GM19239 (cell line): ENCODE results near the gene SLC35E3.

Source experiments
- DNase-seq: peaks from one replicate; pipeline ENCODE4 v3.0.0; 2011; ENCODE audit warnings: low spot score; ENCODE audit not compliant: insufficient read length
- FAIRE-seq: peaks from 2 replicates; lab custom pipeline; 2011; peaks lifted over from hg19 to GRCh38; lab: Jason Lieb, UNC

SLC35E3 gene

DNA sequence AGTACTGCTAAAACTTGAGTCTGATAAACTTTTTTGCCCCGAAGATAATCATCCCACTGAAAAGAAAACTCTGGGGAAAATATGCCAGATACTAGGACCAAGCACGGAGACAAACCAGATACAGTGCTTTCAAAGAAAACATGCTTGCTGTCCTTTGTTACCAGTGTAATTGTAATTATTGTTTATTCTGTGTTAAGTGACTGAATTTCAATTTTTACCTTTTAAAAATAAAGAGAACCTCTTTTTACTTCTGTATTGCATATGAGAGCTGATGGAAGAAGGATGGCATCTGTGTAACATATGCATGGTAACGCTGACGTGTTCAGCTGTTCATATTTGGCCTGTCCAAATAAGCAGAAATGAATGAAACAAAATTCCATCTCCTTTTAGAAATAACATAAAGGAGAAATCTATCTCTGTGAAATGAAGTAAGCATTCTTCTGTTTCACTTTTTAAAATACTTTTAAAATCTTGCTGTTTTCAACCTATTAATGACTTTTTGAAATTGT is 22.5 kb downstream of the SLC35E3 start:
- no peak for FAIRE-seq

DNA sequence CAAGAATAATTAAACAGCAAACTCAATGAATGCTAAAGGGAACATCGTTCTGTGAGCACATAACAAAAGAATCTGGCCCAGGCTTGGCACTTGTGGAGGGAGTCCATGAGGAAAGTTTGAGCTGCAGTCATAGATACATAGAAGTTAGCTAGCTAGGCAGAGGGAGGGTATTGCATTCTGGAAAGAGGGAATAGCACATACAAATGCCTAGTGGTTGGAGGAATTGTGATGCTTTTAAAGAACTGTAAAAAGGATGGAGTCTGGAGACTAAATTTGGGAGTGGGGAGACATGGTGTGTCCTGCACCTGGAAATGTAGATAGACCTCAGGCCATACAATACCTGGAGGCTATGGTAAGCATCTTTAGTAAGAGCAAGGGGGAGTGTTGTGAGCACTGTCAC is 24.0 kb downstream of the SLC35E3 start:
- FAIRE-seq, result no peak
- DNase-seq, result no peak

More for the DNA sequence above, 22.5 kb downstream of the SLC35E3 start:
- DNase-seq, result no peak

DNA sequence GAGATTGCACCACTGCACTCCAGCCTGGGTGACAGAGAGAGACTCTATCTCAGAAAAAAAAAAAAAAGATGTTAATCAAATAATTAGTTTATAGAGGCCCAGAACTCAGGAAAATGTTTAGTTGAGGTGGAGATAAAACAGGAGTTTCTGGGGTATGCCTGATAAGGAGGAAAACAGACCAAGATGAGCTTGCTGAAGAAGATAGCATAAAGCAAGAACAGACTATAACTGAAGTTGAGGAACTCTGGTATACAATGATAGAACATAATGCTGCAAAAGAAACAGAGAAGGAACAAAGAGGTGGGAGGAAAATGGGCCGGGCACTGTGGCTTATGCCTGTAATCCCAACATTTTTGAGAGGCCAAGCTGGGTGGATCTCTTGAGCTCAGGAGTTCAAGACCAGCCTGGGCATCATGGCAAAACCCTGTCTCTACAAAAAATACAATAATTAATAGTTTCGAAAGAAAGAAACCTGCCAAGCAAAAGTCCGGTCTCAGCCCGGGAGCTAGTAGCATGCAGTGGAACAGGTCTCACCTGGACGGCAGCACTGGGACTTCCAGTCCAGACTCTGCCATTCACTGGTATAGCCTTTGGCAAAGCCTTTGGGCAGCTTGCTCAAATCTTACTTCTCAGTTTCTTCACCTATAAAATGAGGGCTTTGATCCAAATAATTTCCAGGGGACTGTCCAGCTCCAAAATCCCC is 25.4 kb downstream of the SLC35E3 start:
- FAIRE-seq, result no peak
- DNase-seq, result no peak

DNA sequence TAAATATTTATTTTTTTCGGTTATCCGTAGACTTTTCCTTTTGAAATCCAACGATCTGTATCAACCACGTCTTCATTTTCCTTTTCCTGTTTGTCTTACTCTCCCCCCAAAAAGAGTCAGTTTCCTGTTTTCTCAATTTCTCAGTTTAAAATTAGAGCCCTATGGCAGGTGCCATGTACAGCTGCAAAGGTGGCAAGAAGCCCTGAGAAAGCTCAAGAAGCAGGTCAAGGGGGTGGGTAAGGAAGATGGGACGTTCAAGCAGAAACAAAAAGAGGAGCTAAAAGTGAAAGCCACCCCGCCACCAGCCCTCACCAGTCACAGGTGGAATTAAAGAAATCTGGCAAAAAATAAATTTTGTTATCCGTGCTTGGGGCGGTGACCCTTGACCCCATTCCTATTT is 26.7 kb downstream of the SLC35E3 start:
- FAIRE-seq (peak; percentile 89), DNase-seq (no peak)

DNA sequence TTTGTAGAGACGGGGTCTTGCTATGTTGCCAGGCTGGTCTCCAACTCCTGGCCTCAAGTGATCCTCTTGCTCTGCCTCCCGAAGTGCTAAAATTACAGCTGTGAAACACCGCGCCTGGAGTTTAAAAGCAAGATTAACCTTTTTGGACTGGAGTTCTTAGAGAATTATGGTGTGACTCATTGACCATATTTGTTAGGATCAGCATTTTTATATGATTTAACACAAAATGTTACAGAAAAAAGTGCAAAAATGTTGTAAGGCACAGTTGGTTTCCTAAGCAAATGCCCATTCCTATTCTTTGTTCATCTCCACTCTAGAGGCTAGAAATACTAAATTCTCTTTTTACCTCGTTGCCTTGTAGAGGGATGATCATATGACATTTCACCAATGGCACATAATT is 27.6 kb downstream of the SLC35E3 start:
- no peak for DNase-seq
- no peak for FAIRE-seq

DNA sequence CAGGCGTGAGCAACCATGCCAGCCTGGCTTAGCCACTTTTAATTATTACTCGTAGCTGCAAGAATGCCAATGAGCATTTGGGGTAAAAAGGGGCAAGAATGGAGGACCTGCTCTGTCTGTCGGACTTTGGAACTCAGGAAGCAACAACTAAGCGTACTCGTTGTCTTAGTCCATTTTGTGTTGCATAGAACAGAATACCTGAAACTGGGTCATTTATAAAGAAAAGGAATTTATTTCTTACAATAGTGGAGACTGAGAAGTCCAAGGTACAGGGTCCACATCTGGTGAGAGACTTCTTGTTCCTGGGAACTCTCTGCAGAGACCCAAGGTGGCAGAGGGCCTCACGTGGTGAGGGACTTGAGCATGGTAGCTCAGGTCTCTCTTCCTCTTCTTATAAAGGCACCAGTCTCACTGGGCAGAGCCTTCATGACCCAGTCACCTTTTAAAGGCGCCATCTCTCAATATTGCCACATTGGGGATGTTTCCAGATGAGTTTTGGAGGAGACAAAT is 29.2 kb downstream of the SLC35E3 start:
- FAIRE-seq, result no peak
- DNase-seq, result no peak

DNA sequence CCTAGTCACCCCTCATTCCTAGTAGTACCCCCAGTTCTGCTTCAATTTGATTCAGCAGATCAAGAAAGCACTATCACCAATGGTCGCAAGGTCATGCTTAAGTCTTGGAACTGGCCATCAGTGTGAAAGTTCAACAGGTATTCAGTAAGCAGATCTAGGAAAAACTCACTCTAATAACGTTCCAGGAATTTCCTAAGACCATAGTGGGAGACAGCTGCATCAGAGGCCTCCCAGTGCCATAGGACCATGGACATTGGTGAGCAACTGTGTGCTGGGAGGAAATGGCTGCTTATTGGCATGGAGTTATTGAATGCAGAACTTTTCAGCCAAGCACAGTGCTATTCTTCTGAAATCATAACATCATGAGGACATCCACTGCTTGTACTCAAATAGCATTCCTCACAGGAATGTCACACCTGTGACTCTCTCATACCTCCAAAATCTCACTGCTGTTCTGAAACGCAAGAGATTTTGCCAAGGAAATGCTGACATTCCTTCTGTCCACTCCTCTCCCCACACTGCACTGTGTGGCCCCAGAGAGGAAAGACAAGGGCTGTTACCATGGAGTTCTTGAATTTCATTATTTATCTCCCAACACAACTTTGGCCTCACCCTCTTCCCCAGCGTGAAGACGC is 31.1 kb downstream of the SLC35E3 start:
- DNase-seq, result no peak
- FAIRE-seq, result no peak

DNA sequence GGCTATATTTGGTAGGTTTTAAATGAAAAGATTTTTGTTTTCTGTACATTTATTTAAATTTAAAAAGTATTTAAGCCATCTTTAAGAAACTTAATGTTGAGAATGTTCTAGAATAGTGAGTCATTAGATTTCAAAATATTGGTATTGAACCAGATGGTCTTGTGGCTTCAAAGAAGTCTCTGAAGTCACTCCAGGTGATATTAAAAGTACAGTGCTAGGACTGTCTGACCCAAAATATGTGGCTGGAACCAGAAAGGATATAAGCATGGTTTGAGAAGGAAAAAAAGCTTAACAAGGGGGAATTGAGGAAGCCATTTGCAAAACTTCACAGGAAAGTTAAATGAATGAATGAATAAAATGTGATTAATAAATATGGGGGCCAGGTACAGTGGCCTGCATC is 33.3 kb downstream of the SLC35E3 start:
- FAIRE-seq, result no peak

DNA sequence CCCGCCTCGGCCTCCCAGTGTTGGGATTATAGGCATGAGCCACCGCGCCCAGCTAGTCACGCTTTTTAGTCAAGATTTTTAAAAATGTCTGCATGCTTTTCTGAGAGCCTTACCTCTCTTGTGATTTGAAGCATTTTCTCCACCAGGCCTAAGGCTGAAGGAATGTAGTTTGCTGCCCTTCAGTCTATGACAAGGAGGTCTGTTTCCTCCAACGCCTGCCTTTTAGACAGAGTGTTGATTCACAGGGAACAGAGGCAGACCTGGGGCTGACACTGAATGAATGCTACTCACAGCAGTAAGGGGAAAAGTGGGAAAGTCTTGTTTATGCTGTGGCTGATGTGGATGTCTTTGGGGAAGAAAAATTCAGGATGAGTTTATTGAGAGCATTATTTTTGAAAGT is 34.8 kb downstream of the SLC35E3 start:
- FAIRE-seq (no peak), DNase-seq (no peak)

More for the DNA sequence above, 33.3 kb downstream of the SLC35E3 start:
- no peak for DNase-seq

DNA sequence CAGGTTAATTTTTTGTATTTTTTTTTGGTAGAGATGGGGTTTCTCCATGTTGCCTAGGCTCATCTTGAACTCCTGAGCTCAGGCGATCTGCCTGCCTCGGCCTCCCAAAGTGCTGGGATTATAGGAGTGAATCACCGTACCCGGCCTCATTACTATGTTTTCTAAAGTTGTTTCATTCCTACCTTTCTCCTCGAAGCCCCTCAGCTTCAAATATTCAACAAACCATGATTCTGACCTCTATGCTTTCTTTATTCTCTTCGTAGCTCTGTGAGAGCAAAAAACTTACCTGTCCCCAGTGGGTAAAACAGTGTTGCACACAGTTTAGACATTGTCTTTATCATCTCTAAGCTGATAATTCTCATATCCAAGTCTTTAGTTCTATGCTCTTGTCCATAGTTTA is 35.8 kb downstream of the SLC35E3 start:
- DNase-seq, result no peak
- no peak for FAIRE-seq

DNA sequence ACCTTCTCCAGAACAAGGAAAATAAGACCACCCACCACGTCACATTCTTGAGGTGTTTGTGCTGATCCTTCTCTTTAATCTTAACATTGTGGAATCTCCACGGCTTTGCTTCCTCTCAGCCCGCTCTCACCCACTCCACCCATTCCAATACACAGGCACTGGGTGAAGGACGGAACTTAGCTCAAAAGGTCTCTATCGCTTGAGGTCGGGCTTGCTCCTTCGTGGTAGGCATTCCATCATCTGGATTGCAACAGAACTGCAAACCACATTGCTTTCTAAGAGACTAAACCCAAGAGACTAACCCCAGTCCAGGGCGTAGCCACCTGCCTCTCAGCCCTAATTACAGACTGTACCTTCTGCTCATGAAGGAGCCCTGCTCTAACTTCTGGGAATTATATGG is 38.0 kb downstream of the SLC35E3 start:
- FAIRE-seq (no peak), DNase-seq (no peak)

DNA sequence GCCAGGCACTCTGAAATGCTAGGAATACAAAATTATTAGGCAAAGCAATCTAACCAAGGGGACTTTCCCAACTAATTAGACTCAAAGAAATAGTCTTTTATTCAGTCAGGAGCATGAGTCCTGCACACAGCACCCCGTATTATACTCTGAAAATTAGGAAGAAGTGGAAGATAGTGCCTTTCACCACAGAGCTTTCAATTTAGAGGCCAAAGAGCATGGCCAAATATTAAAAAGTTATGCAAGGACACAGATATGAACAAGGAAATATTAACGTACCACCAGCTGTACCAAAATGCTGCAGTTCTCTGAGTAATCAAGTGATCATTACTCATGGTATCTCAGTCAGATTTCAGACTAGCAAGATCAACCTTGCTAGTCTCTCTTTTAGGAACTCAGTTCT is 39.4 kb downstream of the SLC35E3 start:
- FAIRE-seq, result no peak

DNA sequence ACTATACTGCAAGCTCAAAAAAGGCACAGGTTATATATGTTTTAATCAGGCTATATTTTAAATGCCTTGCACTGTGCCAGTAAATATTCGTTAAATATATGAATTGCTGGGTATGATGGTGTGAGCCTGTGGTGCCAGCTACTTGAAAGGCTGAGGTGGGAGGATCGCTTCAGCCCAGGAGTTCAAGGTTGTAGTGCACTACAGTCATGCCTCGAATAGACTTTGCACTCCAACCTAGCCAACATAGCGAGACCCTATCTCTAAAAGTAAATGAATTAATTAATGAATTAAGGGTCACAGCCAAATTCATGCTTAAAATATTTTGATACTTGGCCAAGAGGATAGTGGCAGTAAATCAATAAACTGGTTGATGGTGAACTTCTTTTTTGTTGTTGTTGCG is 39.8 kb downstream of the SLC35E3 start:
- DNase-seq (no peak), FAIRE-seq (no peak)

More for the DNA sequence above, 39.4 kb downstream of the SLC35E3 start:
- DNase-seq, result no peak

DNA sequence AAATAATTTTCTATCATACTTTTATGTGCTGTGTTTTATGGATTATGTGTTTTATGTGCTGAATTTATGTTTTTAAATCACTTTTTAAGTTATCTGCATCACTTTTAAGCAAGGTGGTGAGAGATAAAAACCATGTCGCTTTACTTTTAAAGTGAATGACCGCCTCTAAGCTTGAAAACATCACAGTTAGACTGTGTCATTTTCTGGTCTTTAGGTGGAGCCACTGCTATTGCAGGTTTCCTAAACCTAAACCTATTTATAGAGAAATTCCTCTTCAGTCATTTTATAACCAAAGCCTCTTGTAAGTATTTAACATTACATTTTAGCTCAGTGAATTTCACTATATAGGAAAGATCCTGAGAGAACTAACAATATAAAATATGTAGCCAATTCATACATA is 41.0 kb downstream of the SLC35E3 start:
- no peak for DNase-seq
- FAIRE-seq, result no peak

DNA sequence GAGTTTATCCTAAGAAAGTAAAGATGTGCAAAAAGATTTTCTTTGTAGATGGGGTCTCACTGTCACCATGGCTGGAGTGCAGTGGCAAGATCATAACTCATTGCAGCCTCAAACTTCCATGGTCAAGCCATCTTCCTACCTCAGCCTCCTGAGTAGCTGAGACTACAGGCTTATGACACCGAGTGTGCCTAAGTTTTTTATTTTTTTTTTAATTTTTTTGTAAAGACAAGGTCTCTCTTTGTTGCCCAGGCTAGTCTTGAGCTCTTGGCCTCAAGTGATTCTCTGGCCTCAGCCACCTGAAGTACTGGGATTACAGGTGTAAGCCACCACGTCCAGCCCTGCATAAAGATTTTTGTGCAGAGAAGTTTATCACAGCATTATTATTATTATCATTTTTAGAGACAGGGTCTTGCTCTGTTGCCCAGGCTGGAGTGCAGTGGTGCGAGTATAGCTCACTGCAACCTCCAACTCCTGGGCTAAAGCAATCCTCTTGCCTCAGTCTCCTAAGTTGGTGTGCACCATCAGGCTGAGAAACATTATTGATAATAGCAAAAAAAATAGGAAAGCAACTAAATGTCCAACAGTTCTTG is 42.7 kb downstream of the SLC35E3 start:
- no peak for DNase-seq
- no peak for FAIRE-seq

DNA sequence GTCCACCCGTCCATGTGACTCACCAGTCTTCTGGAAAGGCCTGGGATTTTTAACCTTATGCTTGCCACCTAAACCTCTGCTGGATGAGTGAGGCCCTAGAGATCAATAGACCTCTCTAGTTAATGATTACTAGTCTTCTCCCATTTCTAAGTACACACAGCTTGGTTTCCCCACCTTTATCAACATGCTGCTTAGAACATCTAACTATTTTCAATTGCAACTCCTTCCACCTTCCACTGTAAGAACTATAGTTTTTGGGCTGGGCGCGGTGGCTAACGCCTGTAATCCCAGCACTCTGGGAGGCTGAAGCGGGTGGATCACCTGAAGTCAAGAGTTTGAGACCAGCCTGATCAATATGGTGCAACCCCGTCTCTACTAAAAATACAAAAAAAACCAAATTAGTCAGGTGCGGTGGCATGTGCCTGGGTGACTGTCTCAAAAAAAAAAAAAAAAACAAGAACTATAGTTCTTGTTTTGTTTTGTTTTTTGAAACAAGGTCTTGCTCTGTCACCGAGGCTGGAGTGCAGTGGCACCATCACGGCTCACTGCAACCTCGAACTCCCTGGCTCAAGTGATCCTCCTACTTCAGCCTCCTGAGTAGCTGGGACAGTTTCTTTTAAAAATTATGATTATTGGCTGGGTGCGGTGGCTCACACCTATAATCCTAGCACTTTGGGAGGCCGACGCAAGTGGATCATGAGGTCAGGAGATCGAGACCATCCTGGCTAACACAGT is 43.3 kb downstream of the SLC35E3 start:
- FAIRE-seq (no peak), DNase-seq (no peak)

DNA sequence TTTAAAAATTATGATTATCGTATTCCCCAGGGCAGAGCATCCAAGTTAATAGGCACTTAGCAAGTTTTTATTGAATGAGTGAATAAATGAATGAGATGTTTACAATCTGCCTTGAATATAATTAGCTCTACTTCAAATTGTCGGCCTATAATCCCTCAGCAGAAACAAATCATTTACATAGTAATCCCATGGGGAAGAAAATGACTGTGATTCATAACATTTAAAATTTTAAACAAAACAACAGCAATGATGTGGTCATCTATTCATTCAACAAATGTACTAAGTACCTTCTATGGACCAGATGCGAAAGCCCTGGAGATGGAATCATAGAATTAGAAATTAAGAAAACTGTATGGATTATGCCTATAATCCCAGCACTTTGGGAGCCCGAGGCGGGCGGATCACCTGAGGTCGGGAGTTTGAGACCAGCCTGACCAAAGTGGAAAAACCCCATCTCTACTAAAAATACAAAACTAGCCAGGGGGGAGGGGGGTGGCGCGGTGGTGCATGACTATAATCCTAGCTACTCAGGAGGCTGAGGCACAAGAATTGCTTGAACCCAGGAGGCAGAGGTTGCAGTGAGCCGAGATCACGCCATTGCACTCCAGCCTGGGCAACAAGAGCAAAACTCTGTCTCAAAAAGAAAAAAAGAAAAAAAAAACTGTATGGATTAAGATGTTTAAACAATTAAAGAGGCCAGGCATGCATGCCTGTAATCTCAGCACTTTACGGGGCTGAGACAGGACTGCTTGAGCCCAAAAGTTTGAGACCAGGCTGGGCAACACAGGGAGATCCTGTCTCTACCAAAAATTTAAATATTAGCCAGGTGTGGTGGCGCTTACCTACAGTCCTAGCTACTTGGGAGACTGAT is 44.3 kb downstream of the SLC35E3 start:
- FAIRE-seq (no peak), DNase-seq (no peak)

DNA sequence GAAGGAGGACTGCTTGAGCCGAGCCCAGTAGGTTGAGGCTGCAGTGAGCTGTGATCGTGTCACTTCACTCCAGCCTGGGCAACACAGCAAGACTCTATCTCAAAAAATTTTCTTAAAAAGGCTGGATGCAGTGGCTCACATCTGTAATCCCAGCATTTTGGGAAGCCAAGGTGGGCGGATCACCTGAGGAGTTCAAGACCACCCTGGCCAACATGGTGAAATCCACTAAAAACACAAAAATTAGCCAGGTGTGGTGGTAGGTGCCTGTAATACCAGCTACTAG is 44.9 kb downstream of the SLC35E3 start:
- DNase-seq (no peak), FAIRE-seq (no peak)

DNA sequence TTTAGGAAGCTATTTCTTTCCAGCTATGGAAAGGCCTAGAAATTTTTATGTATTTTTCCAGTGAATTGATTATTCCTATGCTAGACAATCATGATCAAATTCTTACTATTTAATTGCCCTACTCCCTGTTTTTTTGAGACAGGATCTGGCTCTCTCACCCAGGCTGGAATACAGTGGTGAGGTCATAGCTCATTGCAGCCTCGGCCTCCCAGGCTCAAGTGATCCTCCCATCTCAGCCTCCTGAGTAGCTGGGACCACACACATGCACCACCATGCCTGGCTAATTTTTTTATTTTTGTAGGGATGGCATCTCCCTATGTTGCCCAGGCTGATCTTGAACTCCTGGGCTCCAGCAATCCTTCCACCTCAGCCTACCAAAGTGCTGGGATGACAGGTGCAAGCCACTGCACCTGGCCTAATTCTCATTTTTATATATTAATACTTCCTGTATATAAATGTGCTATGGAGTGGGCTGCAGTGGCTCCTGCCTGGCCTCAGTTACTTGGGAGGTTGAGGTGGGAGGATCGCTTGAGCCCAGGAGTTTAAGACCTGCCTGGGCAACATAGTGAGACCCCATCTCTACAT is 46.0 kb downstream of the SLC35E3 start:
- DNase-seq, result no peak
- no peak for FAIRE-seq

DNA sequence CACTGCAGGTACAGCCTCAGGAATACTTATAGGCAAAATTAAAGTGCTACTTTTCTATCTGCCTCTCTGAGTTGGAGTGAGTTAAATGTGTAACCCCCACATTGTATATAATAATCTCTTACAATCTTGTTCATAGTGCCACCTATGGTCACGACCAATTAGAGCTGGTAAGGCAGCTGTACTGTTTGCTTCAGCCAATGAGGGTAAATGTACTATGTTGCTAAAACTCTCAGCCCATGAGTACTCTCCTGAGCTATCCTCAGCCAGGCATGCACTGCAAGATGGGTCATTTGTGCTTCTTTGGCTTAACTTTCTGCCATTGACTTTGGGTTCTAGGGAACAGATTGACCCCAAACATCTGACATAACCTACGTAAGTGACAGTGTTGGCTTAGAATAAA is 47.0 kb downstream of the SLC35E3 start:
- DNase-seq, result peak; percentile 31
- FAIRE-seq, result no peak
